Muscle layer of colon (tissue), 2 donors: ENCODE data around the gene SV2C.
"Not testable (repeated sequence)": the region's sequence is repeated elsewhere in the genome, so short reads cannot be mapped to it uniquely, and the experiment has no call there.

Experiments used
- H3K27ac ChIP-seq: one replicate; pipeline ENCODE4 v1.7.0; 2013; ENCODE audit warnings: low read depth, mild to moderate bottlenecking, low read length, moderate library complexity
- H3K27me3 ChIP-seq, 2 donors: one replicate each; pipeline ENCODE4 v1.7.0; 2013; ENCODE audit warnings: low read length in 2 of 2, mild to moderate bottlenecking in 2 of 2; ENCODE audit not compliant: insufficient read depth in 2 of 2, control insufficient read depth in 1 of 2
- H3K36me3 ChIP-seq: one replicate; pipeline ENCODE4 v1.7.0; 2013; ENCODE audit warnings: mild to moderate bottlenecking, low read length; ENCODE audit not compliant: insufficient read depth
- H3K4me1 ChIP-seq: one replicate; pipeline ENCODE4 v1.7.0; 2013; ENCODE audit warnings: mild to moderate bottlenecking, low read length; ENCODE audit not compliant: insufficient read depth
- H3K4me3 ChIP-seq, 2 donors: one replicate each; pipeline ENCODE4 v1.7.0; 2013; ENCODE audit warnings: low read length in 2 of 2, low read depth in 1 of 2, mild to moderate bottlenecking in 1 of 2, moderate library complexity in 1 of 2
- H3K9ac ChIP-seq: one replicate; pipeline ENCODE4 v1.7.0; 2013; ENCODE audit warnings: low read length
- H3K9me3 ChIP-seq: one replicate; pipeline ENCODE4 v1.7.0; 2013; ENCODE audit warnings: mild to moderate bottlenecking, low read length
- donor health status: abdominal sarcoma.
- donor health status: Adenocarcinoma of cecum.

SV2C gene

DNA sequence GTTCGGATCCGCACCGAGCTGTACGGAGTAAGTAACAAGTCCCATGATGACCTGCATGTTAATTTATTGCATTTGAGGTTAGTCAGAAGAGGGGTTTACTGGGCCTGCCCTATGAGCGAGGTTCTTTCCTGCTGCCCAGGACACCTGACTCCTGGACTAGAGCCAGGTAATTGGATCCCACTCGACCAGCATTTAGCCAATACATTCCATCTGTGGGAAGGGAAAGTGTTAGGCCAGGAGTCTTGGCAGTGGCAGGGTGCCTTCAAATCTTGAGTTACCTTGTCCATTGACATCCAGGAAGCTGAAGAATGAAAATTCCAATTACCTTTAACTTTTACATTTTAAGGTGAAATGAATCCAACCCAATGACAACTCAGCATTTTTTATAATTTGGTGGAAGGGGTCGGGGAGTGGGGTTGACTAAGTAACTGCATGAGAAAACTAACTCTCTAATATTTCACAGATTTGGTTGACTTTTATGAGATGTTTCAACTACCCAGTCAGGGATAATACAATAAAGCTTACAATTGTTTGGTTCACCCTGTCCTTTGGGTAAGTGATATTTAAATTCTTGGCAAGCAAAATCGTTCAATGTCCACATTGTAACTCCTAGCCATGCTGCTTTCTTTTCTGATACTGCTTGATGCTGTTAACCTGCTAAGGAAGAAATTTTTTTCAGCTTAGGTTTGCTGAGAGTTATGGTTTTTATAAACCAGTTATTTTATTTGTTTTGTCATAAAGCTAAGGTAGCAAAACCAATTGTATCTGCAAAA is 208.3 kb downstream of the SV2C start:
- no peak overlapping the region for H3K4me3 ChIP-seq

DNA sequence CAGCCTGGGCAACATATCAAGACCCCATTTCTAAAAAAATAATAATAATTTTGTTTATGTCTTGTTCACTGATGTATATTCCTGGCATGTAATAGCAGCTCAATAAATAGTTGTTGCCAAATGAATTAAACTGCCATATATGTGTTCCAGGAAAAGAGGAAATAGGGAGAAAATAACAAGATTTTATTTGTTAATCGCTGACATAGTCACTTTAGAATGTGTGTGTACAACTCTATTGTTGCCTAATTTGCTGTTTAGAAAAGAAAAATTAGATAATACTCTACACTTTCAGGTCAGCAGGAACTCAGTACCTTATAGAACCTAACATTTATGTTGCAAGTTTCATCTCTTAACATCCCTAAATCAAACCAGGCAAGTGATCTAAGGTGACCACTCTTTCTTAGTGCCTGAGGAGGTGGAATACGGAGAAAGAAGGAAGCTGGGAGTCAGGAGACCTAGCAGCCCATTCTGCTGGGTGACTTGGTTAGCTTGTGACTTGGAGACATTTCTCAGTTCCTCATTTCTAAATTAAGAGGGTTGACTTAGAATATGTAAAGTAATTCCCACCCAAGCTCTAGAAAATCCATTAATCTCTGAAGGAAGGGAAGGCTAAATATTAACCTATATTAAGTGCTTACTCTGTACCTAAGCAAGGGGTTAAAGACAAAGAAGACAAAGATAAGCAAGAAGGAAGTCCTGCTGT is 209.6 kb downstream of the SV2C start:
- Histone ChIP-seq H3K36me3 (no peaks in the 10 kb centered on the region), H3K27ac (no peak overlapping the region)

More for the DNA sequence above, 208.3 kb downstream of the SV2C start:
- Histone ChIP-seq H3K27ac (no peak overlapping the region), H3K27me3 (no peaks in the 10 kb centered on the region), H3K9ac (no peak overlapping the region), H3K9me3 (no peaks in the 10 kb centered on the region), H3K4me1 (no peaks in the 10 kb centered on the region), H3K36me3 (no peaks in the 10 kb centered on the region)

DNA sequence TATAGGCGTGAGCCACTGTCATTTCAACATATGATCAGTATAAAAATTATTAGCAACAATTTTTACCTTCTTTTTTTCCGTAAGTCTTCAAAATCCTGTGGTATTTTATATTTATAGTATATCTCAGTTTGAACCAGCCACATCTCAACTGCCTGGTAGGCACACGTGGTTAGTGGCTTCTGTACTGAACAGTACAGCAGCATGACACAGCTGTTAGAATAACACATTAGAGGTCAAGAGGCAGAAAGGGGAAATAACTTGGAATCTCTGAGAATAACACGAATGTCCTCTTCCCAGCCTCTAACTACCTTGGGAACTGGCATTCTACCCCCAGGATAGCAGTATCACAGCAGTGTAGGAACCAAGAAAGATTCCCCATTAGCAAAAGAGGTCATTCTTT is 211.4 kb downstream of the SV2C start:
- Histone ChIP-seq H3K9me3 (no peaks in the 10 kb centered on the region), H3K27ac (no peak overlapping the region), H3K36me3 (no peaks in the 10 kb centered on the region), H3K9ac (no peak overlapping the region), H3K27me3 (no peaks in the 10 kb centered on the region), H3K4me1 (no peaks in the 10 kb centered on the region), H3K4me3 (no peak overlapping the region)

More for the DNA sequence above, 209.6 kb downstream of the SV2C start:
- no peak overlapping the region for H3K4me3 ChIP-seq
- no peak overlapping the region for H3K9ac ChIP-seq
- no peaks in the 10 kb centered on the region for H3K9me3 ChIP-seq
- no peaks in the 10 kb centered on the region for H3K4me1 ChIP-seq
- no peaks in the 10 kb centered on the region for H3K27me3 ChIP-seq

DNA sequence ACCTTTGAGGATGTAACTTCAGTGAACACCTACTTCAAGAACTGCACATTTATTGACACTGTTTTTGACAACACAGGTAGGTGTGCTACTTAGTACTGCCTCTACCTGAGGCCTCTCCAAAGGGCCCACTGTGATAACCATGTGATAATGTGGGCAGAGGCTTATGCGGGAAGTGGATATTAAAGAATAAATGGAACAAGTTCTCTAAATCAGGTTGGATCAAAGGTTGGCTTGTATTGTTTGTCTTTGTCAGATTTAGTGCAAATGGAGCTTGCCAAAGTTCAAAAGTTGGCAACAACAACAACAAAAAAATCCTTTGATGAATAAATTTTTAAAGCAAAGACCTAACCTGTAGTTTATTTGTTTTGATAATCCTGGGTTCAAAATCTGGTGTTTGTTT is 215.7 kb downstream of the SV2C start:
- Histone ChIP-seq H3K9ac (no peak overlapping the region), H3K4me3 (no peak overlapping the region), H3K4me1 (no peaks in the 10 kb centered on the region), H3K36me3 (no peaks in the 10 kb centered on the region), H3K27me3 (no peaks in the 10 kb centered on the region), H3K27ac (no peak overlapping the region), H3K9me3 (no peaks in the 10 kb centered on the region)

DNA sequence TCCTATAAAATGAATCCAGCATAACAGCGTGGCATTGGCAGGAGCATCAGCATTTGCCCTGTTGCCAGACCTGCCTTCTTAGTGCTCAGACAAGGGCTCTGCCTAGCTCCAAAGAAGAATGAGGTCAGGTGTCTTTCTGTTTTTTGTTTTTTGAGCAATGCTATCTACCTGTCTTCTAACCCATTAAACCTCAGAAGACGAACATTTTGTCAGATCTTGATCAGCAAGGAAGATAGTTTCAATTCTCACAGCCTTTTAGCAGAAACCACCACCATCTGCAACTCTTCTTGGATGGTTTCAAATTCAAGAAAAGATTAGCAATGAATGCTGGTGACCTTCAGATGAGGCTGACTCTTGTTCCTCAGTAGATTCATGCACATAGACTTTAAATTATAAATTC is 216.4 kb downstream of the SV2C start:
- Histone ChIP-seq H3K27ac (no peak overlapping the region), H3K4me1 (no peaks in the 10 kb centered on the region), H3K9ac (no peak overlapping the region), H3K9me3 (no peaks in the 10 kb centered on the region), H3K4me3 (no peak overlapping the region), H3K27me3 (no peaks in the 10 kb centered on the region), H3K36me3 (no peaks in the 10 kb centered on the region)

DNA sequence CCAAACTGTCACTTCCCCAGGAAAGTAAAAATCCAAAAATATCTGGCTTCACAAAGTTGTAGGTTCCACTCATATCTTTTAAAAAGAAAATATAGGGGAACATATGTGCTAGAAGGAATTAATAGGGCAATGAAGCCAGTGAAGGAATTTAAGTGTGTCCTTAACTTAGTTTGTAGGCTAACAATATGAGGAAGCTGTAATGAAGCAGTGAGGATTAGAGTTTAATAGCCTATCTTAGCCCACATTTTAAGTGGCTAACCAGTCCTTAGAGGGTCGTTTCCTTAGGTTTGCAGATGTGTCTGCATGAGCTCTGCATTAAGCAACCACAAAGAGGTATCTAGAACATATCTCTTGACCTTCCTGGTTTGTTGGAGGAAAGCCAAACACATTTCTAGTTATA is 218.7 kb downstream of the SV2C start:
- H3K9ac ChIP-seq, H3K27ac ChIP-seq, H3K36me3 ChIP-seq, H3K9me3 ChIP-seq, H3K4me3 ChIP-seq, H3K4me1 ChIP-seq, H3K27me3 ChIP-seq: not testable (repeated sequence)

DNA sequence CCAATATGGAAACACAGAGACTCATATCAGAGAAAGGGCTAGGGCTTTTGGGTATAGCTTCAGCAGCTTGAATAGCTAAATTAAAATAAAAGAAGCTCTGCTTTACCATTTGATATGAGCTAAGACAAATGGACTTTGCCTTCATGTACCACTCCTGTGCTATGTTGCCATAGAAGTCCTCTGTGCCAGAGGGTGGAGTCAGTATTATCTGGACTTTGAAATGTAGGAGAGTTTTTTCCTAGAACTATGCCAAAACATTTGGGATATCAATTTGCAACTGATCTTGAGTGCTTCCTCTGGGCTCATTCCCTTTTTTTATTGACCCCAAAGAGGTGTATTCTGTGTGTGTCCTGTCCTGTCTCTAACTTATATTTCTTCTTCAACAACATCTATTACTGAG is 219.5 kb downstream of the SV2C start:
- H3K4me3 ChIP-seq, H3K4me1 ChIP-seq, H3K36me3 ChIP-seq, H3K27me3 ChIP-seq, H3K9me3 ChIP-seq, H3K27ac ChIP-seq, H3K9ac ChIP-seq: not testable (repeated sequence)

DNA sequence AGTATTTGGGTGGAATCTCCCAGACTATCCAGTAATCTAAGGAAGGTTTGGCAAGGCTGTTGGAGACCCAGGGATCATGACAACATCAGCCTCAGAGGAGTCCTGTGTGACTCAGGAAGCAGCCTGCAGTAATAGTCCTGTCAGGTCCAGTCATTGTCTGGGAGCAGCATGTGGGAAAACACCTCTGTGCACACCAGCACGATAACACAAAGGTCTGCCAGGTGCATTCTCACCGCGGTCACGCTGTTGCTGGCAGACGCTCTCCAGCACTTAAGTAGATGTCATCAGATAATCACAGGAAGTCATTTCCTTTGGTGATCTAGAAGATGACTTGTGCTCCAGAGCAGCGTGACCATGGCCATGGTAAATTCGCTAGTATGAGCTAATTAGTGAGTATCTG is 220.7 kb downstream of the SV2C start:
- Histone ChIP-seq H3K4me3 (no peak overlapping the region), H3K27ac (no peak overlapping the region), H3K9ac (no peak overlapping the region)

DNA sequence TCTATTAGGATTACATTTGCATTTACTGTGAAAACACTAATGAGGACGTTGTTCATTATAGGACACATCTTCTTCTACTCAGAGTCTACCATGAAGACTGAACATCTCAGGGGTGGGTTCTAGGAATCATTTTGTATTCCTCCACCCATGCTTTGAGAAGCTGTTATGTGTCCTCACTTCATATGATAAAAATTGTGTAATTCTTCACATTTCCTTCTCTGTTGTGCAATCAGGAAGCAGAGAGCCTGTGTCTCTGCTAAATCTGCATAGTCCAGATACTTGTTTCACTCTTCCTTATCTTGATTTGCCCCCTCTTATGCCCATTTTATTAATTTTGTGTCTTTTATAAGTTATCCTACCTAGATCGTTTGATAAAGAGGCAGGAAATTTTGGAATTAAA is 222.1 kb downstream of the SV2C start:
- no peak overlapping the region for H3K4me3 ChIP-seq
- H3K27ac ChIP-seq: no peak overlapping the region
- H3K27me3 ChIP-seq: no peaks in the 10 kb centered on the region
- H3K36me3 ChIP-seq: no peaks in the 10 kb centered on the region
- H3K9ac ChIP-seq: no peak overlapping the region
- H3K4me1 ChIP-seq: no peaks in the 10 kb centered on the region
- H3K9me3 ChIP-seq: no peaks in the 10 kb centered on the region

More for the DNA sequence above, 220.7 kb downstream of the SV2C start:
- Histone ChIP-seq H3K27me3 (no peaks in the 10 kb centered on the region), H3K36me3 (no peaks in the 10 kb centered on the region), H3K4me1 (no peaks in the 10 kb centered on the region), H3K9me3 (no peaks in the 10 kb centered on the region)

DNA sequence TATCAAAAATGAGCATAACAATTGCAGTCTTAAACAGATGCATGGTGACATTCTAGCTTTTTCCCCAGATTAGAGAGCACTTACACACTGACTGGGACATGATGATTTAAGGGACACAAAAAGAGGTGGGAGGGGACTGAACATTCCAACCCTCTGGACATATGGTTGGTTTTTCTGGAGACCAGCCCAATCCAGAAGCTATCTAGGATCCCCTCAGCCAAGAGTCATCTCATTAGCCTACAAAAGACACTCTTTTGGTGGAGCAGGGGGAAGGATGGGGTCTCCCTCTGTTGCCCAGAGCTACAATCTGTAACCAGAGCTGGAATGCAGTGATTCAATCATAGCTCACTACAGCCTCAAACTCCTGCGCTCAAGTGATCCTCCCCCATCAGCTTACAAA is 222.6 kb downstream of the SV2C start:
- Histone ChIP-seq H3K36me3 (no peaks in the 10 kb centered on the region), H3K27ac (no peak overlapping the region), H3K9me3 (no peaks in the 10 kb centered on the region), H3K4me3 (no peak overlapping the region), H3K4me1 (no peaks in the 10 kb centered on the region), H3K27me3 (no peaks in the 10 kb centered on the region), H3K9ac (no peak overlapping the region)

DNA sequence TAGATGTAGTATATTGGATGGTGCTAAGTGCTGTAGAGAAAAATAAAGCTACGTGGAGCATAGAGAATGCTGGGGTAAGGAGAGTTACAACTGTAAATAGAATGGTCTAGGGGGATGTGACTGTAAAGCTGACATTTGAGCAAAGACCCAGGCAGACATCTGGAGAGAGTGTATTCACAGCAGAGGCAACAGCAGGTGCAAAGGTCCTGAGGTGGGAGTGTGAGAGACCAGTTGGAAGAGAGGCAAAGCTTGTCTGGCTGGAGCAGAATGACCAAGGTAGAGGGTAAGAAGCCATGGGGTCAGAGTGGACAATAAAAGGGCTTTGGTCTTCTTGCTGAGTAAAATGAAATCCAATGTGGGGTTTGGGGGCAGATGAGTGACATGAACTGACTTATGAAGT is 227.0 kb downstream of the SV2C start:
- Histone ChIP-seq H3K4me1 (no peaks in the 10 kb centered on the region), H3K9me3 (no peaks in the 10 kb centered on the region), H3K27me3 (no peaks in the 10 kb centered on the region), H3K36me3 (no peaks in the 10 kb centered on the region), H3K4me3 (no peak overlapping the region), H3K9ac (no peak overlapping the region), H3K27ac (no peak overlapping the region)

DNA sequence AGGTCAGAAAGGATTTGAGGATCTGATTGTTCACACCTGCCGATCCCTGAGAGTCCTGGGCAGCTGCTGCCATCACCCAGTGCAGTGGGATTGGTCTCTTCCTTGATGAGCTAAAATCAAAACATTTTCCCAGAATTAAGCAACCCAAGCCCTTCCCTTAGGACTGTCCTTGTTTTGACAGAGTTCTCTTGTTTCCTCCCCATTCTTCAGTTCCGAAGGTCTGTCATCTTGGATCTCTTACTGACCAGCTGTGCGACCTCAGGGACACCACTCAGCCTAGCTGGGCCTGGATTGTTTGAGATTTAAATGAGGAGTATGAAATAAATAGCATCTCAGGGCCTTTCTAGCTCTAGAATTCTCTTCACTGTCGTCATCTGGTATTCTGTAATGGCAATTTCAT is 229.6 kb downstream of the SV2C start:
- Histone ChIP-seq H3K36me3 (no peaks in the 10 kb centered on the region), H3K27me3 (no peaks in the 10 kb centered on the region), H3K4me3 (no peak overlapping the region), H3K9me3 (no peaks in the 10 kb centered on the region), H3K27ac (no peak overlapping the region), H3K4me1 (no peaks in the 10 kb centered on the region), H3K9ac (no peak overlapping the region)
